ENCODE results near the gene APOBEC3H. TPM values are rescaled to one million over a fixed set of nuclear protein-coding genes. Genes with fewer than 3 reads are reported as not detected.

The APOBEC3H gene
- total RNA-seq, 1 experiment from 2014 or later, result not detected

GRCh38 chr22:39083212-39084165 lies 13.6 kb upstream of the APOBEC3H start:
- Histone ChIP-seq H3K4me3 (ENCODE audit: low read depth in 2 of 2, low read length in 2 of 2) (no peak overlapping the region), H3K36me3 (ENCODE audit: control insufficient read depth, insufficient read depth, low read length) (no peaks in the 10 kb centered on the region), H3K27me3 (ENCODE audit: control insufficient read depth, insufficient read depth, low read length) (no peaks in the 10 kb centered on the region), H3K9me3 (ENCODE audit: control insufficient read depth, insufficient read depth, low read depth, low read length) (no peaks in the 10 kb centered on the region), H3K27ac (ENCODE audit: low read length) (no peak overlapping the region), H3K4me1 (ENCODE audit: control insufficient read depth, insufficient read depth, low read length) (no peaks in the 10 kb centered on the region)
- DNase-seq (ENCODE audit: low read depth, low spot score) (no peak), ATAC-seq (no peak)
- intact Hi-C loops (cut with micrococcal nuclease; ENCODE audit: unreplicated experiment), result no loop called here
- BruUV-seq (replicated peaks), result no TSS peak
- CTCF ChIA-PET, result no interaction called here
- POLR2A ChIA-PET, result no interaction called here
- TF ChIP-seq TCF7L2 (IDR thresholded peaks at IDR 0.05; ENCODE audit: low read depth, low read length) (no peak), POLR2AphosphoS5 (IDR thresholded peaks at IDR 0.05; ENCODE audit: low read depth, low read length) (no peak), SIN3A (IDR thresholded peaks at IDR 0.05; ENCODE audit: borderline replicate concordance, insufficient read depth, low read depth, low read length) (no peak), CTCF (IDR thresholded peaks at IDR 0.05) (no peak), REST (IDR thresholded peaks at IDR 0.05; ENCODE audit: insufficient read depth in 1 of 2, low read depth in 2 of 2, low read length in 1 of 2) (no peak)
- in situ Hi-C loops (cut with HindIII; ENCODE audit: low pct_unique_long_range_greater_than_20kb, low sequenced_read_pairs), result no loop called here

GRCh38 chr22:39084666-39085065 lies 12.4 kb upstream of the APOBEC3H start:
- ATAC-seq (no peak), DNase-seq (ENCODE audit: low read depth, low spot score) (no peak)
- no peak overlapping the region for H3K27ac ChIP-seq (ENCODE audit: low read length)
- ChIA-PET CTCF (no interaction called here), POLR2A (no interaction called here)
- no peaks in the 10 kb centered on the region for H3K36me3 ChIP-seq (ENCODE audit: control insufficient read depth, insufficient read depth, low read length)
- intact Hi-C loops (cut with micrococcal nuclease; ENCODE audit: unreplicated experiment) (no loop called here), in situ Hi-C loops (cut with HindIII; ENCODE audit: low pct_unique_long_range_greater_than_20kb, low sequenced_read_pairs) (no loop called here)
- TF ChIP-seq TCF7L2 (IDR thresholded peaks at IDR 0.05; ENCODE audit: low read depth, low read length), result no peak
- TF ChIP-seq POLR2AphosphoS5 (IDR thresholded peaks at IDR 0.05; ENCODE audit: low read depth, low read length), result no peak
- TF ChIP-seq CTCF (IDR thresholded peaks at IDR 0.05), result no peak
- TF ChIP-seq REST (IDR thresholded peaks at IDR 0.05; ENCODE audit: insufficient read depth in 1 of 2, low read depth in 2 of 2, low read length in 1 of 2), result no peak
- TF ChIP-seq SIN3A (IDR thresholded peaks at IDR 0.05; ENCODE audit: borderline replicate concordance, insufficient read depth, low read depth, low read length), result no peak
- H3K4me3 ChIP-seq (ENCODE audit: low read depth in 2 of 2, low read length in 2 of 2), result no peak overlapping the region
- no peaks in the 10 kb centered on the region for H3K4me1 ChIP-seq (ENCODE audit: control insufficient read depth, insufficient read depth, low read length)
- BruUV-seq (replicated peaks), result no TSS peak
- no peaks in the 10 kb centered on the region for H3K27me3 ChIP-seq (ENCODE audit: control insufficient read depth, insufficient read depth, low read length)
- H3K9me3 ChIP-seq (ENCODE audit: control insufficient read depth, insufficient read depth, low read depth, low read length), result no peaks in the 10 kb centered on the region

Measured in Panc1 (cell line).